ENCODE data around the gene NPB.
A peak's percentile ranks its signal among the peaks of the same experiment; 100 is the strongest.

NPB gene

GRCh38 chr17:81865358-81865732 is 36.7 kb upstream of the NPB start:
- 95% methylated on average over 8 of the region's 8 CpGs for WGBS
- Histone ChIP-seq H3K4me1 (ENCODE audit: insufficient read depth, low read length) (peaks cover 25% of the 10 kb centered on the region), H3K36me3 (ENCODE audit: insufficient read depth, low read length) (peaks cover 48% of the 10 kb centered on the region), H3K9ac (ENCODE audit: low read depth, low read length) (no peak overlapping the region), H3K9me3 (ENCODE audit: insufficient read depth, low read depth, low read length) (no peaks in the 10 kb centered on the region), H3K4me3 (ENCODE audit: low read length) (no peak overlapping the region), H3K27ac (ENCODE audit: low read depth, low read length) (no peak overlapping the region), H3K27me3 (ENCODE audit: insufficient read depth, low read length) (no peaks in the 10 kb centered on the region)

GRCh38 chr17:81865733-81866439 is 36.2 kb upstream of the NPB start:
- Histone ChIP-seq H3K36me3 (ENCODE audit: insufficient read depth, low read length) (peaks cover 48% of the 10 kb centered on the region), H3K9me3 (ENCODE audit: insufficient read depth, low read depth, low read length) (no peaks in the 10 kb centered on the region), H3K27ac (ENCODE audit: low read depth, low read length) (no peak overlapping the region), H3K4me1 (ENCODE audit: insufficient read depth, low read length) (peaks cover 25% of the 10 kb centered on the region), H3K9ac (ENCODE audit: low read depth, low read length) (no peak overlapping the region), H3K4me3 (ENCODE audit: low read length) (no peak overlapping the region), H3K27me3 (ENCODE audit: insufficient read depth, low read length) (no peaks in the 10 kb centered on the region)
- 91% methylated on average over 18 of the region's 18 CpGs for WGBS

- WGBS: 94% methylated on average over 16 of the region's 18 CpGs
- Histone ChIP-seq H3K4me1 (ENCODE audit: insufficient read depth, low read length) (peaks cover 25% of the 10 kb centered on the region), H3K9me3 (ENCODE audit: insufficient read depth, low read depth, low read length) (no peaks in the 10 kb centered on the region), H3K27ac (ENCODE audit: low read depth, low read length) (peak overlapping the region; percentile 52), H3K36me3 (ENCODE audit: insufficient read depth, low read length) (peaks cover 48% of the 10 kb centered on the region), H3K27me3 (ENCODE audit: insufficient read depth, low read length) (no peaks in the 10 kb centered on the region), H3K9ac (ENCODE audit: low read depth, low read length) (peak overlapping the region; percentile 39), H3K4me3 (ENCODE audit: low read length) (no peak overlapping the region)
Observed at GRCh38 chr17:81866440-81867169, 35.4 kb upstream of the NPB start.

- Histone ChIP-seq H3K36me3 (ENCODE audit: insufficient read depth, low read length) (peaks cover 48% of the 10 kb centered on the region), H3K27me3 (ENCODE audit: insufficient read depth, low read length) (no peaks in the 10 kb centered on the region), H3K9me3 (ENCODE audit: insufficient read depth, low read depth, low read length) (no peaks in the 10 kb centered on the region), H3K27ac (ENCODE audit: low read depth, low read length) (peak overlapping the region; percentile 52), H3K4me1 (ENCODE audit: insufficient read depth, low read length) (peaks cover 25% of the 10 kb centered on the region), H3K4me3 (ENCODE audit: low read length) (no peak overlapping the region), H3K9ac (ENCODE audit: low read depth, low read length) (peak overlapping the region; percentile 39)
- 73% methylated on average over 23 of the region's 23 CpGs for WGBS
Observed at GRCh38 chr17:81867170-81867990, 34.7 kb upstream of the NPB start.

- H3K27me3 ChIP-seq (ENCODE audit: insufficient read depth, low read length): no peaks in the 10 kb centered on the region
- no peaks in the 10 kb centered on the region for H3K9me3 ChIP-seq (ENCODE audit: insufficient read depth, low read depth, low read length)
- H3K36me3 ChIP-seq (ENCODE audit: insufficient read depth, low read length): peaks cover 42% of the 10 kb centered on the region
- 80% methylated on average over 28 of the region's 28 CpGs for WGBS
- no peak overlapping the region for H3K4me3 ChIP-seq (ENCODE audit: low read length)
- H3K9ac ChIP-seq (ENCODE audit: low read depth, low read length): peak overlapping the region; percentile 33; the same call in 1 of the 2 replicates
- H3K27ac ChIP-seq (ENCODE audit: low read depth, low read length): peak overlapping the region; percentile 73
- H3K4me1 ChIP-seq (ENCODE audit: insufficient read depth, low read length): peaks cover 25% of the 10 kb centered on the region
Observed at GRCh38 chr17:81867991-81868673, 33.9 kb upstream of the NPB start.

GRCh38 chr17:81868674-81869220 is 33.3 kb upstream of the NPB start:
- 68% methylated on average over 30 of the region's 30 CpGs for WGBS
- no peaks in the 10 kb centered on the region for H3K9me3 ChIP-seq (ENCODE audit: insufficient read depth, low read depth, low read length)
- no peak overlapping the region for H3K4me3 ChIP-seq (ENCODE audit: low read length)
- no peaks in the 10 kb centered on the region for H3K27me3 ChIP-seq (ENCODE audit: insufficient read depth, low read length)
- peaks cover 36% of the 10 kb centered on the region for H3K36me3 ChIP-seq (ENCODE audit: insufficient read depth, low read length)
- peaks cover 25% of the 10 kb centered on the region for H3K4me1 ChIP-seq (ENCODE audit: insufficient read depth, low read length)
- peak overlapping the region; percentile 82 for H3K27ac ChIP-seq (ENCODE audit: low read depth, low read length)
- H3K9ac ChIP-seq (ENCODE audit: low read depth, low read length): no peak overlapping the region

- 38% methylated on average over 52 of the region's 52 CpGs for WGBS
- Histone ChIP-seq H3K9ac (ENCODE audit: low read depth, low read length) (peak overlapping the region; percentile 86), H3K27ac (ENCODE audit: low read depth, low read length) (peak overlapping the region; percentile 82), H3K27me3 (ENCODE audit: insufficient read depth, low read length) (no peaks in the 10 kb centered on the region), H3K9me3 (ENCODE audit: insufficient read depth, low read depth, low read length) (no peaks in the 10 kb centered on the region), H3K4me3 (ENCODE audit: low read length) (peak overlapping the region; percentile 86), H3K4me1 (ENCODE audit: insufficient read depth, low read length) (peaks cover 25% of the 10 kb centered on the region), H3K36me3 (ENCODE audit: insufficient read depth, low read length) (peaks cover 30% of the 10 kb centered on the region)
Observed at GRCh38 chr17:81869221-81870130, 32.6 kb upstream of the NPB start.

- H3K4me1 ChIP-seq (ENCODE audit: insufficient read depth, low read length): peaks cover 25% of the 10 kb centered on the region
- 2% methylated on average over 64 of the region's 65 CpGs for WGBS
- H3K36me3 ChIP-seq (ENCODE audit: insufficient read depth, low read length): peaks cover 23% of the 10 kb centered on the region
- peak overlapping the region; percentile 86 for H3K4me3 ChIP-seq (ENCODE audit: low read length)
- no peaks in the 10 kb centered on the region for H3K27me3 ChIP-seq (ENCODE audit: insufficient read depth, low read length)
- H3K9ac ChIP-seq (ENCODE audit: low read depth, low read length): peak overlapping the region; percentile 86
- H3K9me3 ChIP-seq (ENCODE audit: insufficient read depth, low read depth, low read length): no peaks in the 10 kb centered on the region
- H3K27ac ChIP-seq (ENCODE audit: low read depth, low read length): peak overlapping the region; percentile 79; the same call in 1 of the 2 replicates
Observed at GRCh38 chr17:81870131-81870980, 31.7 kb upstream of the NPB start.

GRCh38 chr17:81870981-81871386 is 31.1 kb upstream of the NPB start, which contains the start of gene ARHGDIA:
TSS of gene ARHGDIA (minus strand) at chr17:81871337. CDS start at chr17:81869930, 1,407 bp downstream.
- Histone ChIP-seq H3K4me3 (ENCODE audit: low read length) (peak within 1 kb of the TSS; percentile 86), H3K9me3 (ENCODE audit: insufficient read depth, low read depth, low read length) (no peaks in the 10 kb centered on the region), H3K4me1 (ENCODE audit: insufficient read depth, low read length) (peaks cover 25% of the 10 kb centered on the region), H3K27me3 (ENCODE audit: insufficient read depth, low read length) (no peaks in the 10 kb centered on the region), H3K27ac (ENCODE audit: low read depth, low read length) (peak within 1 kb of the TSS; percentile 94), H3K36me3 (ENCODE audit: insufficient read depth, low read length) (peaks cover 17% of the 10 kb centered on the region), H3K9ac (ENCODE audit: low read depth, low read length) (peak within 1 kb of the TSS; percentile 95)
- under 1% methylated on average over 64 of the region's 64 CpGs for WGBS

Data from HUES64 (cell line).